ENCODE results near the gene ACTN1.

ACTN1 gene

GRCh38 chr14:68890173-68890931 lies 88.8 kb downstream of the ACTN1 start:
- Histone ChIP-seq H2AK5ac (ENCODE audit: low read length) (no peak overlapping the region), H2BK12ac (ENCODE audit: low read length) (no peak overlapping the region), H3K4me2 (ENCODE audit: low read length) (no peak overlapping the region), H3K79me2 (ENCODE audit: control insufficient read depth, insufficient read depth, low read length, poor library complexity) (no peaks in the 10 kb centered on the region), H2AFZ (ENCODE audit: insufficient read depth, low read length, poor library complexity) (no peak overlapping the region), H4K91ac (ENCODE audit: low read depth, low read length) (no peak overlapping the region), H3K9me3 (ENCODE audit: insufficient read depth, low read depth, low read length) (peaks cover 2% of the 10 kb centered on the region), H3K14ac (ENCODE audit: low read length) (no peak overlapping the region), H2BK5ac (ENCODE audit: low read depth, low read length, poor library complexity) (no peak overlapping the region), H3K27ac (ENCODE audit: low read depth, low read length) (no peak overlapping the region), H4K12ac (ENCODE audit: low read depth, low read length) (no peak overlapping the region), H4K8ac (ENCODE audit: low read depth, low read length) (no peak overlapping the region), H3K36me3 (ENCODE audit: control insufficient read depth in 1 of 2, insufficient read depth in 2 of 2, low read length in 2 of 2) (peaks cover 75 to 81% of the 10 kb centered on the region in 2 experiments), H3K23ac (ENCODE audit: low read length) (no peak overlapping the region), H3K79me1 (ENCODE audit: low read length) (no peaks in the 10 kb centered on the region), H3K4me1 (ENCODE audit: control insufficient read depth in 1 of 2, insufficient read depth in 2 of 2, low read length in 2 of 2) (peaks cover under 1 to 9% of the 10 kb centered on the region in 2 experiments), H3K18ac (ENCODE audit: low read length) (no peak overlapping the region), H3K4me3 (ENCODE audit: low read depth, low read length) (no peak overlapping the region), H2BK120ac (ENCODE audit: insufficient read depth, low read length, poor library complexity) (no peak overlapping the region), H3K4ac (ENCODE audit: low read depth, low read length) (no peak overlapping the region), H3K27me3 (ENCODE audit: insufficient read depth, low read length) (no peaks in the 10 kb centered on the region), H3K9ac (ENCODE audit: low read length) (no peak overlapping the region)
- no CpG with 5 or more reads among the region's 9 CpGs for WGBS (ENCODE audit: extremely low coverage, insufficient coverage, insufficient read length)
- no peak for DNase-seq

- no peak overlapping the region for H3K23ac ChIP-seq (ENCODE audit: low read length)
- no peak overlapping the region for H2BK12ac ChIP-seq (ENCODE audit: low read length)
- H3K36me3 ChIP-seq (ENCODE audit: control insufficient read depth in 1 of 2, insufficient read depth in 2 of 2, low read length in 2 of 2) = peaks cover 78 to 82% of the 10 kb centered on the region in 2 experiments
- WGBS (ENCODE audit: extremely low coverage, insufficient coverage, insufficient read length) = no CpG with 5 or more reads among the region's 8 CpGs
- no peak overlapping the region for H3K4ac ChIP-seq (ENCODE audit: low read depth, low read length)
- no peak overlapping the region for H2BK120ac ChIP-seq (ENCODE audit: insufficient read depth, low read length, poor library complexity)
- no peak overlapping the region for H2AFZ ChIP-seq (ENCODE audit: insufficient read depth, low read length, poor library complexity)
- H3K9me3 ChIP-seq (ENCODE audit: insufficient read depth, low read depth, low read length) = peaks cover 2% of the 10 kb centered on the region
- H3K4me1 ChIP-seq (ENCODE audit: control insufficient read depth in 1 of 2, insufficient read depth in 2 of 2, low read length in 2 of 2) = peaks cover 0 to 5% of the 10 kb centered on the region in 2 experiments
- H3K18ac ChIP-seq (ENCODE audit: low read length) = no peak overlapping the region
- H3K27me3 ChIP-seq (ENCODE audit: insufficient read depth, low read length) = no peaks in the 10 kb centered on the region
- no peak overlapping the region for H4K12ac ChIP-seq (ENCODE audit: low read depth, low read length)
- H4K91ac ChIP-seq (ENCODE audit: low read depth, low read length) = no peak overlapping the region
- H3K4me2 ChIP-seq (ENCODE audit: low read length) = no peak overlapping the region
- no peak overlapping the region for H3K27ac ChIP-seq (ENCODE audit: low read depth, low read length)
- H2BK5ac ChIP-seq (ENCODE audit: low read depth, low read length, poor library complexity) = no peak overlapping the region
- DNase-seq = no peak
- no peak overlapping the region for H2AK5ac ChIP-seq (ENCODE audit: low read length)
- H3K79me2 ChIP-seq (ENCODE audit: control insufficient read depth, insufficient read depth, low read length, poor library complexity) = no peaks in the 10 kb centered on the region
- no peak overlapping the region for H4K8ac ChIP-seq (ENCODE audit: low read depth, low read length)
- H3K79me1 ChIP-seq (ENCODE audit: low read length) = no peaks in the 10 kb centered on the region
- no peak overlapping the region for H3K14ac ChIP-seq (ENCODE audit: low read length)
- H3K9ac ChIP-seq (ENCODE audit: low read length) = no peak overlapping the region
- H3K4me3 ChIP-seq (ENCODE audit: low read depth, low read length) = no peak overlapping the region
These were observed 90.2 kb downstream of the ACTN1 start for GRCh38 chr14:68888883-68889282.

- Histone ChIP-seq H3K79me2 (ENCODE audit: control insufficient read depth, insufficient read depth, low read length, poor library complexity) (no peaks in the 10 kb centered on the region), H3K27ac (ENCODE audit: low read depth, low read length) (no peak overlapping the region), H3K4ac (ENCODE audit: low read depth, low read length) (no peak overlapping the region), H2BK12ac (ENCODE audit: low read length) (no peak overlapping the region), H3K79me1 (ENCODE audit: low read length) (no peaks in the 10 kb centered on the region), H2BK120ac (ENCODE audit: insufficient read depth, low read length, poor library complexity) (no peak overlapping the region), H3K23ac (ENCODE audit: low read length) (no peak overlapping the region), H3K4me3 (ENCODE audit: low read depth, low read length) (no peak overlapping the region), H3K4me1 (ENCODE audit: control insufficient read depth in 1 of 2, insufficient read depth in 2 of 2, low read length in 2 of 2) (no peaks in the 10 kb centered on the region), H3K36me3 (ENCODE audit: control insufficient read depth in 1 of 2, insufficient read depth in 2 of 2, low read length in 2 of 2) (peaks cover 74 to 79% of the 10 kb centered on the region in 2 experiments), H4K8ac (ENCODE audit: low read depth, low read length) (no peak overlapping the region), H2AK5ac (ENCODE audit: low read length) (no peak overlapping the region), H2AFZ (ENCODE audit: insufficient read depth, low read length, poor library complexity) (no peak overlapping the region), H3K27me3 (ENCODE audit: insufficient read depth, low read length) (no peaks in the 10 kb centered on the region), H2BK5ac (ENCODE audit: low read depth, low read length, poor library complexity) (no peak overlapping the region), H3K14ac (ENCODE audit: low read length) (no peak overlapping the region), H3K18ac (ENCODE audit: low read length) (no peak overlapping the region), H3K4me2 (ENCODE audit: low read length) (no peak overlapping the region), H3K9me3 (ENCODE audit: insufficient read depth, low read depth, low read length) (no peaks in the 10 kb centered on the region), H4K12ac (ENCODE audit: low read depth, low read length) (no peak overlapping the region), H4K91ac (ENCODE audit: low read depth, low read length) (no peak overlapping the region), H3K9ac (ENCODE audit: low read length) (no peak overlapping the region)
- no peak for DNase-seq
- WGBS (ENCODE audit: extremely low coverage, insufficient coverage, insufficient read length) = no CpG with 5 or more reads among the region's 20 CpGs
These were observed 90.9 kb downstream of the ACTN1 start for GRCh38 chr14:68888025-68888850.

- Histone ChIP-seq H3K4me1 (ENCODE audit: control insufficient read depth in 1 of 2, insufficient read depth in 2 of 2, low read length in 2 of 2) (no peaks in the 10 kb centered on the region), H3K4me3 (ENCODE audit: low read depth, low read length) (no peak overlapping the region), H3K4me2 (ENCODE audit: low read length) (no peak overlapping the region), H3K18ac (ENCODE audit: low read length) (no peak overlapping the region), H3K79me2 (ENCODE audit: control insufficient read depth, insufficient read depth, low read length, poor library complexity) (no peaks in the 10 kb centered on the region), H3K14ac (ENCODE audit: low read length) (no peak overlapping the region), H4K12ac (ENCODE audit: low read depth, low read length) (no peak overlapping the region), H2BK5ac (ENCODE audit: low read depth, low read length, poor library complexity) (no peak overlapping the region), H3K9me3 (ENCODE audit: insufficient read depth, low read depth, low read length) (no peaks in the 10 kb centered on the region), H3K4ac (ENCODE audit: low read depth, low read length) (no peak overlapping the region), H3K27me3 (ENCODE audit: insufficient read depth, low read length) (no peaks in the 10 kb centered on the region), H4K91ac (ENCODE audit: low read depth, low read length) (no peak overlapping the region), H3K27ac (ENCODE audit: low read depth, low read length) (no peak overlapping the region), H2BK120ac (ENCODE audit: insufficient read depth, low read length, poor library complexity) (no peak overlapping the region), H3K23ac (ENCODE audit: low read length) (no peak overlapping the region), H2AK5ac (ENCODE audit: low read length) (no peak overlapping the region), H4K8ac (ENCODE audit: low read depth, low read length) (no peak overlapping the region), H3K79me1 (ENCODE audit: low read length) (no peaks in the 10 kb centered on the region), H3K9ac (ENCODE audit: low read length) (no peak overlapping the region), H2AFZ (ENCODE audit: insufficient read depth, low read length, poor library complexity) (no peak overlapping the region), H2BK12ac (ENCODE audit: low read length) (no peak overlapping the region), H3K36me3 (ENCODE audit: control insufficient read depth in 1 of 2, insufficient read depth in 2 of 2, low read length in 2 of 2) (peaks cover 78 to 83% of the 10 kb centered on the region in 2 experiments)
- no peak for DNase-seq
- no CpG with 5 or more reads among the region's 4 CpGs for WGBS (ENCODE audit: extremely low coverage, insufficient coverage, insufficient read length)
These were observed 93.0 kb downstream of the ACTN1 start for GRCh38 chr14:68886109-68886434.
